Measurements from ENCODE around the gene PDE5A.
A peak's percentile ranks its signal among the peaks of the same experiment; 100 is the strongest.

The PDE5A gene

DNA sequence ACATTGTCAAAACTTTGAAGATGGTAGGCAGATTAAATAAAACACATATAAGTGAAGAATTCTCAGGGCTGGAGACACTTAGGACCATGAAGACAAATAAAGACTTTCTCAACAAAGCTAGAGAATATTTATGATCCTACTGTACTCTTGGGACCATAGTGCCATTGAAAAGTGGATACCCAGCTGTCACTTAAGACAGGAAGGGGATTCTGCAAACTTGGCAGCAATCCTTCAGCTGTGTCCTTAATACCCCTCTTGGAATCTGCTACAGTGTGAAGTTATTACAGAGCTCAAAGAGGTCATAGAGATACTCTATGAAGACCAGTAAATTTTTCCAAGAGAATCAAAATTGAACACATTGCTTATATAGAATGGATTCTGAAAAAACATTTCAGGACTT lies 24.3 kb downstream of the PDE5A start:
- TF ChIP-seq, protein P1, sequence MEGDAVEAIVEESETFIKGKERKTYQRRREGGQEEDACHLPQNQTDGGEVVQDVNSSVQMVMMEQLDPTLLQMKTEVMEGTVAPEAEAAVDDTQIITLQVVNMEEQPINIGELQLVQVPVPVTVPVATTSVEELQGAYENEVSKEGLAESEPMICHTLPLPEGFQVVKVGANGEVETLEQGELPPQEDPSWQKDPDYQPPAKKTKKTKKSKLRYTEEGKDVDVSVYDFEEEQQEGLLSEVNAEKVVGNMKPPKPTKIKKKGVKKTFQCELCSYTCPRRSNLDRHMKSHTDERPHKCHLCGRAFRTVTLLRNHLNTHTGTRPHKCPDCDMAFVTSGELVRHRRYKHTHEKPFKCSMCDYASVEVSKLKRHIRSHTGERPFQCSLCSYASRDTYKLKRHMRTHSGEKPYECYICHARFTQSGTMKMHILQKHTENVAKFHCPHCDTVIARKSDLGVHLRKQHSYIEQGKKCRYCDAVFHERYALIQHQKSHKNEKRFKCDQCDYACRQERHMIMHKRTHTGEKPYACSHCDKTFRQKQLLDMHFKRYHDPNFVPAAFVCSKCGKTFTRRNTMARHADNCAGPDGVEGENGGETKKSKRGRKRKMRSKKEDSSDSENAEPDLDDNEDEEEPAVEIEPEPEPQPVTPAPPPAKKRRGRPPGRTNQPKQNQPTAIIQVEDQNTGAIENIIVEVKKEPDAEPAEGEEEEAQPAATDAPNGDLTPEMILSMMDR (conservative IDR thresholded peaks at IDR 0.05; ENCODE audit: low read length): no peak
- no peak overlapping the region for H3K4me3 ChIP-seq (ENCODE audit: low read length)
- no peak for DNase-seq (ENCODE audit: low read depth)

DNA sequence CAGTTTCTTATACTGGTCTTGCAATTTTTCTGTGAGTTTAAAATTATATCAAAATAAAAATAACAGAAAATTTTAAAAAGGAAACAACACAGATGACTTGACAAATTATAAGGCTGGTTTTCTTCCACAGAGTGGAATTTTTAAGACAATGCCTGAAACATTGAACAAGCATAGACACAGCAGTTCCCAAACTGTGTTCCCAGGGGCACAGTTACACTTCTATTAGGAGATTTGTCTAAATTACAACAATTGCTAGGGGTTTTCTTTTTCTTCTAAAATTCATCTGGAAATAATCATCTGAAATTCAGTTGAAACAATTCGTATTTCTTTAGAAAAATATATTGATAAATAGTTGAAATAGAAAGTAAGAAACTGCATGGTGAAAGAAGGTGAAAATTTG lies 26.2 kb downstream of the PDE5A start:
- TF ChIP-seq, protein P1 (conservative IDR thresholded peaks at IDR 0.05; ENCODE audit: low read length): no peak

DNA sequence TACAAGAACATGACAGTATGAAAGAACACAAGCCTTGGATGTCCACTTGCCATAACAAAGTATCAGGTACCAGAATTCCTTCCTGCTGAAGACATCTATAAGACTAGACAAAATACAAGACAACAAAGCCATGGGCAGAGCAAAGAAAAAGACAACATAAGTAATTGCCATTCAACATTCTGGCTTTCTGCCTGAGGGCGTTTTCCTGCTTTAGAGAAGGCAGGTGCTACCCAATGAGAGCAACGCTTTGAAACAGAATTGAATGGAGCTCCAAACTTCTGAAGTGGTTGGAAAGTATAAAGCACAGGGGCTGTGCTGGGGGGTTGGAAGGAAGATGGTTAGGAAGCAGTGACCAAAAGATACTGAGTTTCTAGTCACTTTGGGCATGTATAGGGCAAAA lies 30.1 kb downstream of the PDE5A start:
- no peak overlapping the region for H3K4me3 ChIP-seq (ENCODE audit: low read length)
- no peak for DNase-seq (ENCODE audit: low read depth)
- TF ChIP-seq, protein P1 (conservative IDR thresholded peaks at IDR 0.05; ENCODE audit: low read length): no peak

More for the DNA sequence above, 26.2 kb downstream of the PDE5A start:
- no peak for DNase-seq (ENCODE audit: low read depth)
- no peak overlapping the region for H3K4me3 ChIP-seq (ENCODE audit: low read length)

DNA sequence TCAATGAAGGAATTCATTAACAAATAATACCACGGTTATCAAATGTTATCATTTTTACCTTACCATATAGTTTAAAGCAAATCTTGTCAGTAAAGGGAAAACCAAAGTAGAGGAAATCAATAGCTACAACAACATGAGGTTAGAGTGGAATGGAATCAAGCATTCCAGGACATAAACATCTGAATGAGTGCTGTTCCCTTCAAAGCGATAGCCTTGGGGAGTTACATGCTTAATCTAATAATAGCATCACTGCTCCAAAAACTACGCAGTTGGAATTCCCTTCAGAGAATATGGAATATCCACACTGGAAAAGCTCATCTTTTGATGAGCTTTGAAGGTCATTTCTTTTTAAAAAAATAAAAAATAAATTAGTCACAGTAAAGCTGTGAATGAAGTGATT lies 31.2 kb downstream of the PDE5A start:
- DNase-seq (ENCODE audit: low read depth): peak; percentile 9
- TF ChIP-seq, protein P1 (conservative IDR thresholded peaks at IDR 0.05; ENCODE audit: low read length): no peak
- no peak overlapping the region for H3K4me3 ChIP-seq (ENCODE audit: low read length)

DNA sequence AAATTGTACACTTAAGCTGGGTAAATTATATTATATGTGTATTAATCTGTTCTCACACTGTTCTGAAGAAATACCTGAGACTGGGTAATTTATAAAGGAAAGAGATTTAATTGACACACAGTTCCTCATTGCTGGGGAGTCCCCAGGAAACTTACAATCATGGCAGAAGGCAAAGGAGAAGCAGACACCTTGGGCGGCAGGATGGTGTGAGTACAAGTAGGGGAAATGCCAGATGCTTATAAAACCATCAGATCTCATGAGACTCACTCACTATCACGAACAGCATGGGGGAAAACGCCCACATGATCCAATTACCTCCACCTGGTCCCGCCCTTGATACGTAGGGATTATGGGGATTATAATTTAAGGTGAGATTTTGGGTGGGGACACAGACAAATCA lies 34.9 kb downstream of the PDE5A start:
- no peak for DNase-seq (ENCODE audit: low read depth)
- TF ChIP-seq, protein P1 (conservative IDR thresholded peaks at IDR 0.05; ENCODE audit: low read length): no peak
- H3K4me3 ChIP-seq (ENCODE audit: low read length): no peak overlapping the region

DNA sequence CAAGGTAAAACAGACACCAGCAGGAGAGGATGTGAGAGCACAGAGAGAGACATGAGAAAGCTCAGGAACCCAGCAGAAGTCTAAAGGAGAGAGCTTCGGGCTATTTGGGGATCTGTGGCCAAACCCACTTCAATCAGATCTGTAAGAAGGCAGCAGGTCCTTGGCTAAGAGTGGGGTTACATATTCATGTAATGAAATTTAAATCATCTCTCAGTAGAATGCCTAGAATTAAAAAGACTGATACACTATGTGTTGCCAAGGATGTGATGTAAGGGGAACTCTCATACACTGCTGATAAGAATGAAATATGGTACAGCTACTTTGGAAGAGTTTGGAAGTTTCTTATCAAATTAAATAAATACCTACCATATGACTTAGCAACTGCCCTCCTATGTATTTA lies 35.8 kb downstream of the PDE5A start:
- TF ChIP-seq, protein P1 (conservative IDR thresholded peaks at IDR 0.05; ENCODE audit: low read length): no peak
- no peak overlapping the region for H3K4me3 ChIP-seq (ENCODE audit: low read length)
- DNase-seq (ENCODE audit: low read depth): no peak

DNA sequence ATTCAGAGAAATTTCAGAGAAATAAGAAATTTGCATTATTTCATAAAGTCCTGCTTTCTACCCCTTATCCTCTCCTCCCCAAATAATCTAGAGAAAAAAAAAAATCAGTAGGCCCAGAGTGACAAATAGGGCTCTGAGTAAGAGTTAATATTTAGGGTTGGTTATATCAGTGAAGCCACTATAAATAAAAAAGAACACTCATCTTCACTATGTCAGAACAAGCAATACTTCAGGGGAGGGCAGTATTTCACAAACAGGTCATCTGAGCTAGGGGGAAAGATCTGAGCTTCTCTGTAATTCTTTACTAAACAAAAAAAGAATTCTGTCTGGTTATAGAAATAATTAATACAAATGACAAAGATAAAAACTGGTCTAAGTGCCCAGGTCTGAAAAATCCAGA lies 39.4 kb downstream of the PDE5A start:
- H3K4me3 ChIP-seq (ENCODE audit: low read length): no peak overlapping the region
- TF ChIP-seq, protein P1 (conservative IDR thresholded peaks at IDR 0.05; ENCODE audit: low read length): no peak
- no peak for DNase-seq (ENCODE audit: low read depth)

All from AG10803 (cell line).